RWPE2 (cell line): Measurements from ENCODE around the gene SH3D19.

ENCODE experiments used
- ATAC-seq: fragments of 200-7000 bp; cut with Tn5 transposase; 3 replicates; pipeline ENCODE4 v1.9.1; 2021; ENCODE audit warnings: low read depth
- DNase-seq: peaks from one replicate; pipeline ENCODE4 v3.0.0-alpha.2; 2020; ENCODE audit warnings: low spot score
- H3K27ac ChIP-seq: fragments of 450-650 bp; 2 replicates; pipeline ENCODE4 v1.5.1; 2017; ENCODE audit warnings: mild to moderate bottlenecking; ENCODE audit not compliant: poor library complexity, severe bottlenecking
- H3K27me3 ChIP-seq: fragments of 250-450 bp; sonication (Bioruptor Pico); 2 replicates; pipeline ENCODE4 v1.5.1; 2021; ENCODE audit warnings: mild to moderate bottlenecking, moderate library complexity; ENCODE audit not compliant: insufficient read depth, poor library complexity, severe bottlenecking
- H3K36me3 ChIP-seq: fragments of 250-450 bp; sonication (Bioruptor Pico); 2 replicates; pipeline ENCODE4 v1.5.1; 2020; ENCODE audit warnings: low read depth, mild to moderate bottlenecking, moderate library complexity
- H3K4me1 ChIP-seq: fragments of 250-450 bp; sonication (Bioruptor Pico); 2 replicates; pipeline ENCODE4 v1.5.1; 2021; ENCODE audit warnings: mild to moderate bottlenecking, moderate library complexity; ENCODE audit not compliant: insufficient read depth, poor library complexity, severe bottlenecking
- H3K4me3 ChIP-seq: fragments of 250-450 bp; sonication (Bioruptor Pico); 2 replicates; pipeline ENCODE4 v1.5.1; 2021; ENCODE audit warnings: mild to moderate bottlenecking, moderate library complexity; ENCODE audit not compliant: severe bottlenecking
- H3K9me3 ChIP-seq: fragments of 250-450 bp; sonication (Bioruptor Pico); 2 replicates; pipeline ENCODE4 v1.5.1; 2021; ENCODE audit warnings: mild to moderate bottlenecking, moderate library complexity; ENCODE audit not compliant: severe bottlenecking
- TF ChIP-seq, protein P1 (sequence below): fragments of 450-650 bp; IDR thresholded peaks from one replicate; pipeline ENCODE4 v1.5.1; 2017; ENCODE audit warnings: mild to moderate bottlenecking, moderate library complexity; ENCODE audit not compliant: poor library complexity, severe bottlenecking

Gene SH3D19

DNA sequence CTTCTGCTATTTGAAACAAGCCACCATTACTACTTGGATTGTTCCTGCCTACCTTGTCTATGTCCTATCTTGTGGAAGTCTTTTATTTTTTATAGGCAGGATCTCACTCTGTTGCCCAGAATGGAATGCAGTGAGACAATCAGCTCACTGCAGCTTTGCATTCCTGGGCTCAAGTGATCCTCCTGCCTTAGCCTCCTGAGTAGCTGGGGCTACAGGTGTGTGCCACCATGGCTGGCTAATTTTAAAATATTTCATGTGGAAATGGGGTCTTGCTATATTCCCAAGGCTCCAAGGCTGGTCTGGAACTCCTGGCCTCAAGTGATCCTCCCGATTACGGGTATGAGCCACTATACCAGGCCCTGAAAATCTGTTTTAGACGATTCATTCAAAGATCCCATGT lies 218.3 kb downstream of the SH3D19 start:
- Histone ChIP-seq H3K4me3 (no peak overlapping the region), H3K4me1 (peaks cover 2% of the 10 kb centered on the region), H3K36me3 (peaks cover 75% of the 10 kb centered on the region), H3K27me3 (no peaks in the 10 kb centered on the region), H3K9me3 (no peaks in the 10 kb centered on the region), H3K27ac (no peak overlapping the region)
- ATAC-seq = peak; percentile 9; the same call in 1 of the 3 replicates
- TF ChIP-seq, protein P1, sequence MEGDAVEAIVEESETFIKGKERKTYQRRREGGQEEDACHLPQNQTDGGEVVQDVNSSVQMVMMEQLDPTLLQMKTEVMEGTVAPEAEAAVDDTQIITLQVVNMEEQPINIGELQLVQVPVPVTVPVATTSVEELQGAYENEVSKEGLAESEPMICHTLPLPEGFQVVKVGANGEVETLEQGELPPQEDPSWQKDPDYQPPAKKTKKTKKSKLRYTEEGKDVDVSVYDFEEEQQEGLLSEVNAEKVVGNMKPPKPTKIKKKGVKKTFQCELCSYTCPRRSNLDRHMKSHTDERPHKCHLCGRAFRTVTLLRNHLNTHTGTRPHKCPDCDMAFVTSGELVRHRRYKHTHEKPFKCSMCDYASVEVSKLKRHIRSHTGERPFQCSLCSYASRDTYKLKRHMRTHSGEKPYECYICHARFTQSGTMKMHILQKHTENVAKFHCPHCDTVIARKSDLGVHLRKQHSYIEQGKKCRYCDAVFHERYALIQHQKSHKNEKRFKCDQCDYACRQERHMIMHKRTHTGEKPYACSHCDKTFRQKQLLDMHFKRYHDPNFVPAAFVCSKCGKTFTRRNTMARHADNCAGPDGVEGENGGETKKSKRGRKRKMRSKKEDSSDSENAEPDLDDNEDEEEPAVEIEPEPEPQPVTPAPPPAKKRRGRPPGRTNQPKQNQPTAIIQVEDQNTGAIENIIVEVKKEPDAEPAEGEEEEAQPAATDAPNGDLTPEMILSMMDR = no peak
- no peak for DNase-seq

DNA sequence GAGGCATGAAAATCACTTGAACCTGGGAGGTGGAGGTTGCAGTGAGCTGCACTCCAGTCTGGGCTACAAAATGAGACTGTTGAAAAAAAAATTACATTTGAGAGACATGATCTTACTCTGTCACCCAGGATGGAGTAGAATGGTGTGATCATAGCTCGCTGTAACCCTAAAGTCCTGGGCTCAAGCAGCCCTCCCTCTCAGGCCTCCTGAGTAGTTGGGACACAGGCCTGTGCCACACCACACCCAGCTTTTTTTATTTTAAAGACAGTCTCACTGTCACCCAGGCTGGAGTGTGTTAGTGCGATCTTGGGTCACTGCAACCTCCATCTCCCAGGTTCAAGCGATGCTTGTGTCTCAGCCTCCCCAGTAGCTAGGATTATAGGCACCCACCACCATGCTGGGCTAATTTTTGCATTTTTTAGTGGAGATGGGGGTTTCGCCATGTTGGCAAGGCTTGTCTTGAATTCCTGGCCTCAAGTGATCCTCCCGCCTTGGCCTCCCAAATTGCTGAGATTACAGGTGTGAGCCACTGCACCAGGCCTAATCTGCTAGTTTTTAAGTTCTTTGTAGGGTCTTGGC lies 219.9 kb downstream of the SH3D19 start:
- H3K27ac ChIP-seq = no peak overlapping the region
- H3K9me3 ChIP-seq = no peaks in the 10 kb centered on the region
- DNase-seq = no peak
- peaks cover 81% of the 10 kb centered on the region for H3K36me3 ChIP-seq
- TF ChIP-seq, protein P1 = no peak
- H3K4me3 ChIP-seq = no peak overlapping the region
- peaks cover 13% of the 10 kb centered on the region for H3K4me1 ChIP-seq
- H3K27me3 ChIP-seq = no peaks in the 10 kb centered on the region
- ATAC-seq = peak; percentile 39

DNA sequence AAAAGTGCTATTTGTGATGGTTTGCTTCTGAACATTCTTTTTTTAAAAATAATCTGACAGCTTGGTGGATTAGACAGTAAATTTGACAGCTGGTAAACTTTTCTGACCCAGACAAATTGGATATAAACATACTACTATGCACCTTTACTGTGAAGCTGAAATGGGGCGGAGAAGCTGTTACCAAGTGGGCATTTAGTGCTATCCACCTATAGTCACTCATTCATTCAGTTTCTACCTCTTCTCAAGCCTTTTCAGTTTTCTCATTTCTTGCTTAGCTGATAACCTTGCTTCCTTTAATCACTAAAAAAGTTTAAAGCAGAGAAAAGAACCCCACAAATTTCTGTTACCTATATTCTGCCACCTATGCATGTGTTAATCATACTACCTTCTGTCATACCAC lies 220.8 kb downstream of the SH3D19 start:
- Histone ChIP-seq H3K9me3 (no peaks in the 10 kb centered on the region), H3K4me3 (no peak overlapping the region), H3K27ac (no peak overlapping the region), H3K4me1 (peaks cover 13% of the 10 kb centered on the region), H3K36me3 (peaks cover 90% of the 10 kb centered on the region), H3K27me3 (no peaks in the 10 kb centered on the region)
- TF ChIP-seq, protein P1 = no peak
- ATAC-seq = no peak
- no peak for DNase-seq

DNA sequence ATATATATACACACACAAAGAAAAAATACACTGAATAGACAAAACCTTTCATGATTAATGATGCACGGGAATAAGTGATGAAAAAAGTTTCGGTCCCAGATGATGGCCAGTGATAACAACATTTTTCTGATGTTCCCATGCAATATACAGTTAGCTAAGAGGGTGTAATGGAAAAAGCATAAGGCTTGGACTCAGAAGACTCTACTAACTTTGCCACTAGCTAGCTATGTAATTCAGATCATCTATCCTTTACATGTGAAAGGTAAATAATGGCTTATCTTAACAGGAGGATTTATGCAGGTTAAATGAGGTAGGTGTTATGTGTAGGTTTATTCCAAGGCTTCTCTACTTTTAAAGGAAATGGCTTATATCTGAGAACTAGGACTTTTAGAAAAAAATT lies 221.6 kb downstream of the SH3D19 start:
- Histone ChIP-seq H3K4me3 (no peak overlapping the region), H3K36me3 (peaks cover 85% of the 10 kb centered on the region), H3K9me3 (no peaks in the 10 kb centered on the region), H3K27ac (no peak overlapping the region), H3K4me1 (peaks cover 13% of the 10 kb centered on the region), H3K27me3 (no peaks in the 10 kb centered on the region)
- no peak for DNase-seq
- TF ChIP-seq, protein P1 = no peak
- no peak for ATAC-seq

DNA sequence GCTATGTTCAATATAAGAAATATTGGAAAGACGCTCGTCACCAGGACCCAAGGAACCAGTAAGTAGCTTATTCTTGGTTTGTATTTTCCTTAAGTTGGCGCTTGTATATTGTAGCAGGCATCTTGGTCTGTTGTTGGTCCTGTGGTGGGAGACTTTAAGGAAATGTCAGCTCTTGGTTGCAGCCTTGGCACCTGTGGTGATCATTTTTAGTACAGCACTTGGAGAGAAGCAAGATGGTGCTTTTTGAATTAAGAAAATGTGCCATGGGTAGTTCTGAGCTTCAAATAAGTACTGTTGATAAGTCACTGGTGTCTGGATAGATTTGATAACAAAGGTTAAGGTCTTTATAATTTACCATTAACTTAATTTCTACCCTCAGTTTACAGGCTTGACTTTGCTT lies 224.9 kb downstream of the SH3D19 start:
- peak overlapping the region; percentile 77 for H3K4me3 ChIP-seq
- no peaks in the 10 kb centered on the region for H3K27me3 ChIP-seq
- peaks cover 58% of the 10 kb centered on the region for H3K36me3 ChIP-seq
- ATAC-seq = no peak
- no peak for DNase-seq
- peaks cover 13% of the 10 kb centered on the region for H3K4me1 ChIP-seq
- no peaks in the 10 kb centered on the region for H3K9me3 ChIP-seq
- TF ChIP-seq, protein P1 = no peak
- peak overlapping the region; percentile 80 for H3K27ac ChIP-seq
